Central memory CD4-positive, alpha-beta T cell (primary cell): ENCODE measurements around the gene CLCNKB.
A peak's percentile ranks its signal among the peaks of the same experiment; 100 is the strongest.
"Not testable (repeated sequence)": the region's sequence is repeated elsewhere in the genome, so short reads cannot be mapped to it uniquely, and the experiment has no call there.

Experiments used
- DNase-seq: peaks from one replicate; pipeline ENCODE4 v3.0.0; 2022

Gene CLCNKB

GRCh38 chr1:16033103-16033632 lies 10.4 kb upstream of the CLCNKB start:
- DNase-seq, result not testable (repeated sequence)

DNA sequence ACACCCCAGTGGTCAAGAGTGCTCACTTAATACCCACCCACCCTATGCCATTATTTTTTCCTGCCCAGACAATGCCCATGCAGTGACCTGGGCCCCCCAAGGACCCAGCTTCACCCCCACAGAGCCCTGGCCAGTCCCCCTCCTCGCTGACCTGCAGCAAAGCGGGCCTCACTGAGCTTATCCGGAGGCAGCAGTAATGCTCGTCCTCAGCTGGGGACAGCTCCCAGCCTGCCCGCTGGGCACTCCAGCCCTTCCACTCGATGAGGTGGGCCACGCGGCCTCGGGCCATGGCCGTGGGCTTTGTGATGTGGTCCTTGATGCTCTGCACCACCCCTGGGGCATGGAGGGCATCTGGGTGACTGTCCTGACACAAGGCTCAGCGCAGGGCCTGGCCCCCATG lies 7.1 kb upstream of the CLCNKB start:
- DNase-seq, result not testable (repeated sequence)

DNA sequence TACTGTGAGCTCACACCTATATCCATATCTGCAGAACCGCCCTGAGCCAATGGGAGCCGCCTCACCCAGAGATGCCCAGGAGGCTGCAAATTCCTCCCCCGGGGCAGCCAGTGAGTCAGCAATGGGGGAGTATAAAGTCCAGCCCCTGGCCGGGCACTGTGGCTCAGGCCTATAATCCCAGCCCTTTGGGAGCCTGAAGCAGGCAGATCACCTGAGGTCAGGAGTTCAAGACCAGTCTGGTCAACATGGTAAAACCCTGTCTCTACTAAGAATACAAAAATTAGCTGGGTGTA lies 5.0 kb upstream of the CLCNKB start:
- no peak for DNase-seq

DNA sequence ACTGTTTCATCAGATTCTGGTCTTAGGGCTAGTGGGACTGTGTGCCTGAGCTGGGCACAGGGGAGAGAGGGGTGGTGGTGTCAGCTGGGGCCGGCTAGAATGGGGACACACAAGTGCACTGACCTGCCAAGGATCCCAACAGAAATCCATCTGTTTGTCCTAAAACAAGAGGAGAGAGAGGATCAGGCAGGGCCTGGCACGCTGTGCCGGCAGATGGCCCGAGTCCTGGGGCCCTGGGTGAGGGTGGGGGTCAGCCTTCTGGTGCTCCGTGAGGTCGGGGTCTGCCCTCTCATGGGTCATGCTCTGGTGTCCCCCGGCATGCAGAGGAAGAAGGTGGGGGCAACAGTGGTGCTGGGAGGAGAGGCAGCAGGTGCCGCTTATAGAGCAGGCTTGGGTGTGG lies 3.7 kb upstream of the CLCNKB start:
- not testable (repeated sequence) for DNase-seq

DNA sequence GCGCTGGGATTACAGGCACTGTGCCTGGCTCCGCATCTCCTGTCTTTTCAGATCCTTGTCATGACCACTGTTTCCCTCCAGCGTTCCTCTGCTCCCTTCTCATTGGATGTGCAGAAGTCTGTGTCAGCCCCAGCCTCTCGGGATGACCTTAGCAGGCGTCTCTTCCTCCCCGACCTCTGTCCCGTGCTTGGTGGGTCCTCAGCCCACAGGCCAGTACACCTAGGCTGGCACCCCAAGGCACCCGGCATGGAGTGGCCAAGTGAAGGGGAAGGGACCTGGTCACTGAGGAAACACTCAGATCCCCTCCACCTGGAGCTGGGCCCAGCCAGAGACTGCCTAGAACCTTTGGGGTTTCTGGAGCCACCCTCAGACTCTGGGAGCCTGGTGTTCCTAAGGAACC lies 2.4 kb upstream of the CLCNKB start:
- DNase-seq, result no peak

- no peak for DNase-seq
Observed at GRCh38 chr1:16042096-16042495, 1.5 kb upstream of the CLCNKB start.

- not testable (repeated sequence) for DNase-seq
Observed at GRCh38 chr1:16042654-16043053, 928 bp upstream of the CLCNKB start.

DNA sequence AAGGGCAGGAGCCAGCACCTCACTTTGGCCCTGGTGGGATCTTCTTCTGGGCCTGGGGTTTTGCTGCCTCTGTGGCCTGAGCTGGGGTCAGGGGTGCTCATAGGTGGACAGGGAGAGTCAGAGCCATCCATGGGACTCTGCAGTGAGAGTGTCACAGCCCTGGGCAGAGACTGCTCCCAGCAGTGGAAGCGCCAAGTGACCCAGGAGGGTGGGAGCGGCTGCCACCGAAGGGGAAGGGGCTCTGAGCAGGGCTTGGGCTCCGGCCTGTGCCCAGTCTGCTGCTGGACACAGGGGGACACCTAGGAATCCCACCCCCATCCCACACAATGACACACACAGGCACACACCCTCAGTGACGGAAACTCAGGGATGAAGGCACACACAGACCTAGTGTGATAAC lies 368 bp downstream of the CLCNKB start:
- DNase-seq, result no peak

DNA sequence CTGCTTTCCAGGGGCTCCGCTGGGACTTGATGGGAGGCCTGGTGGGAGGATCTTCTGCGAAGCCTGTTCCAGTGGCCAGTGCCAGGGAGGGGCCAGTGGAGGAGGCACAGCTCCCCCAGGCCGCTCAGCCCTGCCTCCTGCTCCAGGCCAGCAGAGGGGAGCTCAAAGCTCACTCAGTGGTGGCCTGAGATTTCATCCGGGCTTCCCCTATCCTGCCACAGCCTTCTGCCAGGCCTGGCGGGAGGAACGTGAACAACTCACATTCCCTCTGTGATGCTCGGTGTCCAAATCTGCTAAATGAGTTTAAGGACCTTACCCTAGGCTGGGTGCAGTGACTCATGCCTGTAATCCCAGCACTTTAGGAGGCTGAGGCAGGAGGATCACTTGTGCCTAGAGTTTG lies 3.3 kb downstream of the CLCNKB start:
- no peak for DNase-seq

DNA sequence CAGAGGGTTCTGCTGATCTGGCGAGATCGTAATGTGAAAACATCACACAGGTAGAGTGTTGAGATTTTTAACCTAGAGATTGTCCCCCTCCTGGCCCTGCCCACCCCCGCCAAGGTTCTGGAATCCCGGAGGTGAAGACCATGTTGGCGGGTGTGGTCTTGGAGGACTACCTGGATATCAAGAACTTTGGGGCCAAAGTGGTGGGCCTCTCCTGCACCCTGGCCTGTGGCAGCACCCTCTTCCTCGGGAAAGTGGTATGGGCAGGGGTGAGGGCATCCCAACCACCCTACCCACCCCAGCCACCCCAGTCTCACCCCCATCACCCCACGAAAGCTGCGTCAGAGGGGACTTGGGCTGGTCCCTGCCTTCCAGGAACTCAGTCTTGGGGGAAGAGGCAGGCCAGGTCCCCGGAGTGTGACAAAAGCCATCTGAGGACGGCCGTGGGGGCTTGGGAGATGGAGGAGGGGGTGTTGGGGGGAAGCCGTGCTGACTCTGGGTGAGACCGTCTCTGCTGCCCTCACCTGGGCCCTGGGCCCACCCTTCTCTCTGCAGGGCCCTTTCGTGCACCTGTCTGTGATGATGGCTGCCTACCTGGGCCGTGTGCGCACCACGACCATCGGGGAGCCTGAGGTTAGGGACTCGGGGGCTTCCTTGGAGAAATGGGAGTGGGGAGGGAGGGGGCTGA lies 4.4 kb downstream of the CLCNKB start:
- DNase-seq, result no peak

- no peak for DNase-seq
Observed at GRCh38 chr1:16048573-16049189, 5.1 kb downstream of the CLCNKB start.

GRCh38 chr1:16050328-16050727 lies 6.7 kb downstream of the CLCNKB start:
- DNase-seq, result no peak

GRCh38 chr1:16051039-16051438 lies 7.5 kb downstream of the CLCNKB start:
- DNase-seq, result no peak

DNA sequence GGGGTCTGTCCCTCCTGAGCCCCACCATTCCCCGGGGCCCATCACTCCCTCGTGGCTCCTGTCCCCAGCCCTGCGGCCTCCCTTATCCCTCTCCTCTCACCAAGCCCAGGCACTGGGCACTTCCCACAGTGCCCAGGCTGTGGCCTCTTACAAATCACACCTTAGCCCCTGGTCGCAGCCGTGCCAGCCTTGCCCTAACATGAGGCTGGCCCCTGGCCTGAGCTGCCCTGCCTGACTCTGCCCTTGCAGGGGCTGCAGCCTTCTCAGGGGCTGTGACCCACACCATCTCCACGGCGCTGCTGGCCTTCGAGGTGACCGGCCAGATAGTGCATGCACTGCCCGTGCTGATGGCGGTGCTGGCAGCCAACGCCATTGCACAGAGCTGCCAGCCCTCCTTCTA lies 8.4 kb downstream of the CLCNKB start:
- DNase-seq, result not testable (repeated sequence)

DNA sequence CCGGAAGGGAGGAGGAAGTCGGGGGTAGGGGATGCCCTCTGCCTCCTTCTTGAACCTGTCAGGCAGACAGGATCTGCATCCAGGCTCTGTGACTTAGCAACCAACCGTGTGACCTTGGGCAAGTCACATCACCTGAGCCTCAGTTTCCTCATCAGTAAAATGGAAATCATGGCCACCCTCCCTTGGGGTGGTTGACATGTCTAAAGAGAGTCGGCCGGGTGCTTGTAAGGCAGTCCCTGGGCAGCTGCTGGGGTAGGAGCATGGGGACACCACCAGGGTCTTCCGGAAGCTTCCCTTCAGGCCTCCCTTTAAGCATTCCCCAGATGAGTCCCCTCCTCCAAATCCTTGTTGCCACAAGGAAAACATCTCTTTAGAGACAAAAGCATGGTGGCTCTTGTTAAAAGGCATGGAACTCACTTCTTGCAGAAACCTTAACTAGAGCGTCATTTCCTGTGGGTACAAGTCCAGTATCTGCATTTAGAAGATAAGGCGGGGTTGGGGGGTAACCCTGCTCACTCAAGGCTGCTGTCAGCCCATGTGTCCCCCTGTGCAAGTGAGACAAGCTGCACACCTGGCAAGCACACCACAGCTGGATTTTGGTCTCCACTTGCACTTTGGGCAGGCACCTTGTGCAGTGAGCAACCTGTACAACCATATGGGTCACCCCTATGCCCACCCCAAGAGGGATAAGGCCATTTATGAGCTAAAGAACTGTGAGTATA lies 10.4 kb downstream of the CLCNKB start:
- DNase-seq, result no peak

GRCh38 chr1:16054598-16055540 lies 11.3 kb downstream of the CLCNKB start:
- DNase-seq, result no peak

GRCh38 chr1:16055613-16056520 lies 12.3 kb downstream of the CLCNKB start:
- DNase-seq, result peak; percentile 77

- DNase-seq, result not testable (repeated sequence)
Observed at GRCh38 chr1:16056521-16056912, 12.9 kb downstream of the CLCNKB start.

DNA sequence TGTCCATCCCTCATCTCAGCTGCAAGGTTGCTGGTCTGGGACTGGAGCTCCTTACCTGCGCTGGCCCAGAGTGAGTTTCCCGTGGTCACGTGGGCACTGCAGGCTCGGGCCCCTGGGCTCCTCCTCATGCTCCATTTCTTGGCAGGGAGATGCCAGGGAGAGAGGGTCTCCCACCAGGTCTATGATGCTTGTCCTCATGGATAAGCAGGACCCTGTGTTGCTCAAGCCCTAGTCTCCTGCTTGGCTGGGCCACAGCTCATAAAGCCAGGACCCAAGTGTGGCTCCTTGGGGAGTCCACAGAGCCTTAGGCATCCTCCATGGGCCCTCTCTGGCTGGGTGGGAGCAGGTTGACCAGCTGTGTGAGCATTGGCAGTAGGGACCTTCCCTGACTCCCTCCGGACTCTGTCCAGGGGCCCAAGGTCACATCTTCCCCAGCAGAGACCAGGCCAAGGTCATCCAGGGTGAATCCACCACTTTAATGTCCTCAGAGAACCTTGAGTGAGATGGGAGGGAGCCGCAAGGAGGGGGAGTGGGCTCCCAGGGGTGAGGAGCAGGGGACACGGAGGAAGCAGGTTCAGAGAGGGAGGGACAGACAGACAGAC lies 13.8 kb downstream of the CLCNKB start:
- not testable (repeated sequence) for DNase-seq

- not testable (repeated sequence) for DNase-seq
Observed at GRCh38 chr1:16058394-16059120, 15.0 kb downstream of the CLCNKB start.

GRCh38 chr1:16061266-16061665 lies 17.7 kb downstream of the CLCNKB start:
- no peak for DNase-seq
